ENCODE data around the gene ERCC1. TPM values are rescaled to one million over a fixed set of nuclear protein-coding genes. Genes with fewer than 3 reads are reported as not detected.

Gene ERCC1
- total and polyA plus RNA-seq, 2 of the 13 experiments (the other 11 are each of a cell fraction or from before 2014, with no cell fraction given): 40.0 to 66.4 TPM

DNA sequence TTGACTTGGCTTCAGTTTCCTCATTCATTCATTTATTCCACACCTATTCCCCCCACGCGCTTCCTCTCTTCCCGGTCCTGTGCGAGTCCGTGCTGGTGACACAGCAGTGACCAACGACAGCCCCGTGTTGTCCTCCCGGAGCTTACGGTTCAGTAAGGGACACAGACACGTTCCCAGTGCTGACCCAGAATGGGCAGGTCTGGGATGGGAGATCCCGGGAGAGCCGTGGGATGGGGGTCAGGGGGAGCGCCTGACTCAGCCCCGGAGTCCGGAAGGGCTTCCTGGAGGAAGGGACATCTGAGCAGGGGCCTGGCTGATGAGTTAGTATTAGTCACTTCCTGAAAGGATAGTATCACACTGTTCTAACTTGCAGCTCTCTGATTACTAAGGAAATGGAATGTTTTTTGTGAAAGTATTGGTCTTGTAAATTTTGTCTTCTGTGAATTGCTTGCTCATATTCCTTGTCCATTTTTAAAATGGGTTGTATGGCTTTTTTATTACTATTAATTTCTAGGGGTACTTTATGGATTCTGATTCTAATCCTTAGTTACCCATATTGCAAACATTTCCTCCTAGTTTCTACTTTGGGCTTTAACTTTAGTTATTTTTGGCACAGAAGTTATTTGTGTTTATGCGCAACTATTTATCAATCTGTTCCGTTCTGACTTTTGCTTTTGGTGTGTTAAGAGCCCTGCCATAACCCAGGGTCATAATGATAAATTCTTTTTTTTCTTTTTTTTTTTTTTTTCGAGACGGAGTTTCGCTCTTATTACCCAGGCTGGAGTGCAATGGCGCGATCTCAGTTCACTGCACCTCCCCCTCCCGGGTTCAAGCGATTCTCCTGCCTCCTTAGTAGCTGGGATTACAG lies 708 bp upstream of the ERCC1 start (continued):
- peak; percentile 24; the same call in 1 of the 2 replicates for TF ChIP-seq HNF4A (CRISPR knock-in tag; IDR thresholded peaks at IDR 0.05)
- TF ChIP-seq ZNF563 (CRISPR knock-in tag; IDR thresholded peaks at IDR 0.05): no peak
- no peak for TF ChIP-seq ZNF30 (CRISPR knock-in tag; IDR thresholded peaks at IDR 0.05)
- no peak for TF ChIP-seq HCFC1 (IDR thresholded peaks at IDR 0.05; ENCODE audit: low read depth, low read length)
- TF ChIP-seq GPN1 (CRISPR knock-in tag; IDR thresholded peaks at IDR 0.05; ENCODE audit: borderline replicate concordance): no peak
- TF ChIP-seq ZNF441 (CRISPR knock-in tag; IDR thresholded peaks at IDR 0.05; ENCODE audit: borderline replicate concordance): 0 out of 2 replicates have a peak, but pooled peaks have one; percentile 8
- TF ChIP-seq RARA (CRISPR knock-in tag; IDR thresholded peaks at IDR 0.05): peak; percentile 50
- TF ChIP-seq ZNF251 (CRISPR knock-in tag; IDR thresholded peaks at IDR 0.05): no peak
- TF ChIP-seq SIX4 (CRISPR knock-in tag; IDR thresholded peaks at IDR 0.05): 0 out of 2 replicates have a peak, but pooled peaks have one; percentile 14
- TF ChIP-seq ZNF350 (CRISPR knock-in tag; IDR thresholded peaks at IDR 0.05; ENCODE audit: borderline replicate concordance, low read depth): no peak; the same call in 1 of the 2 replicates
- no peak for TF ChIP-seq AKAP8 (CRISPR knock-in tag; IDR thresholded peaks at IDR 0.05)
- TF ChIP-seq PCBP1 (IDR thresholded peaks at IDR 0.05; ENCODE audit: borderline replicate concordance, low read depth, low read length): no peak
- TF ChIP-seq, protein P1, sequence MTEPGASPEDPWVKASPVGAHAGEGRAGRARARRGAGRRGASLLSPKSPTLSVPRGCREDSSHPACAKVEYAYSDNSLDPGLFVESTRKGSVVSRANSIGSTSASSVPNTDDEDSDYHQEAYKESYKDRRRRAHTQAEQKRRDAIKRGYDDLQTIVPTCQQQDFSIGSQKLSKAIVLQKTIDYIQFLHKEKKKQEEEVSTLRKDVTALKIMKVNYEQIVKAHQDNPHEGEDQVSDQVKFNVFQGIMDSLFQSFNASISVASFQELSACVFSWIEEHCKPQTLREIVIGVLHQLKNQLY (CRISPR knock-in tag; IDR thresholded peaks at IDR 0.05): 0 out of 2 replicates have a peak, but pooled peaks have one; percentile 22
- TF ChIP-seq SOX5 (CRISPR knock-in tag; IDR thresholded peaks at IDR 0.05; ENCODE audit: borderline replicate concordance): peak; percentile 30
- TF ChIP-seq, protein P2, sequence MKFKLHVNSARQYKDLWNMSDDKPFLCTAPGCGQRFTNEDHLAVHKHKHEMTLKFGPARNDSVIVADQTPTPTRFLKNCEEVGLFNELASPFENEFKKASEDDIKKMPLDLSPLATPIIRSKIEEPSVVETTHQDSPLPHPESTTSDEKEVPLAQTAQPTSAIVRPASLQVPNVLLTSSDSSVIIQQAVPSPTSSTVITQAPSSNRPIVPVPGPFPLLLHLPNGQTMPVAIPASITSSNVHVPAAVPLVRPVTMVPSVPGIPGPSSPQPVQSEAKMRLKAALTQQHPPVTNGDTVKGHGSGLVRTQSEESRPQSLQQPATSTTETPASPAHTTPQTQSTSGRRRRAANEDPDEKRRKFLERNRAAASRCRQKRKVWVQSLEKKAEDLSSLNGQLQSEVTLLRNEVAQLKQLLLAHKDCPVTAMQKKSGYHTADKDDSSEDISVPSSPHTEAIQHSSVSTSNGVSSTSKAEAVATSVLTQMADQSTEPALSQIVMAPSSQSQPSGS (CRISPR knock-in tag; IDR thresholded peaks at IDR 0.05): no peak
- TF ChIP-seq MAZ (IDR thresholded peaks at IDR 0.05; ENCODE audit: borderline replicate concordance, low read depth, low read length): peak; percentile 73; the same call in 1 of the 2 replicates
- TF ChIP-seq MAZ (CRISPR knock-in tag; IDR thresholded peaks at IDR 0.05; ENCODE audit: low read depth): no peak; the same call in 1 of the 2 replicates
- TF ChIP-seq ZNF547 (CRISPR knock-in tag; IDR thresholded peaks at IDR 0.05): no peak; the same call in 1 of the 2 replicates
- no peak for TF ChIP-seq GFI1 (CRISPR knock-in tag; IDR thresholded peaks at IDR 0.05; ENCODE audit: borderline replicate concordance)
- TF ChIP-seq ZNF343 (CRISPR knock-in tag; IDR thresholded peaks at IDR 0.05): 0 out of 2 replicates have a peak, but pooled peaks have one; percentile 22
- no peak; the same call in 1 of the 2 replicates for TF ChIP-seq ZNF614 (CRISPR knock-in tag; IDR thresholded peaks at IDR 0.05; ENCODE audit: borderline replicate concordance)
- no peak for TF ChIP-seq ZNF550 (CRISPR knock-in tag; IDR thresholded peaks at IDR 0.05; ENCODE audit: borderline replicate concordance)
- TF ChIP-seq, protein P3, sequence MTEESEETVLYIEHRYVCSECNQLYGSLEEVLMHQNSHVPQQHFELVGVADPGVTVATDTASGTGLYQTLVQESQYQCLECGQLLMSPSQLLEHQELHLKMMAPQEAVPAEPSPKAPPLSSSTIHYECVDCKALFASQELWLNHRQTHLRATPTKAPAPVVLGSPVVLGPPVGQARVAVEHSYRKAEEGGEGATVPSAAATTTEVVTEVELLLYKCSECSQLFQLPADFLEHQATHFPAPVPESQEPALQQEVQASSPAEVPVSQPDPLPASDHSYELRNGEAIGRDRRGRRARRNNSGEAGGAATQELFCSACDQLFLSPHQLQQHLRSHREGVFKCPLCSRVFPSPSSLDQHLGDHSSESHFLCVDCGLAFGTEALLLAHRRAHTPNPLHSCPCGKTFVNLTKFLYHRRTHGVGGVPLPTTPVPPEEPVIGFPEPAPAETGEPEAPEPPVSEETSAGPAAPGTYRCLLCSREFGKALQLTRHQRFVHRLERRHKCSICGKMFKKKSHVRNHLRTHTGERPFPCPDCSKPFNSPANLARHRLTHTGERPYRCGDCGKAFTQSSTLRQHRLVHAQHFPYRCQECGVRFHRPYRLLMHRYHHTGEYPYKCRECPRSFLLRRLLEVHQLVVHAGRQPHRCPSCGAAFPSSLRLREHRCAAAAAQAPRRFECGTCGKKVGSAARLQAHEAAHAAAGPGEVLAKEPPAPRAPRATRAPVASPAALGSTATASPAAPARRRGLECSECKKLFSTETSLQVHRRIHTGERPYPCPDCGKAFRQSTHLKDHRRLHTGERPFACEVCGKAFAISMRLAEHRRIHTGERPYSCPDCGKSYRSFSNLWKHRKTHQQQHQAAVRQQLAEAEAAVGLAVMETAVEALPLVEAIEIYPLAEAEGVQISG (CRISPR knock-in tag; IDR thresholded peaks at IDR 0.05): peak; percentile 86
- TF ChIP-seq ISX (CRISPR knock-in tag; conservative IDR thresholded peaks at IDR 0.05): no peak
- TF ChIP-seq SALL2 (CRISPR knock-in tag; IDR thresholded peaks at IDR 0.05): no peak
- peak; percentile 78; the same call in 1 of the 2 replicates for TF ChIP-seq ZNF761 (CRISPR knock-in tag; conservative IDR thresholded peaks at IDR 0.05)
